NT2/D1 (cell line): Measurements from ENCODE around the gene TRMT11.
"Not testable (repeated sequence)": the region's sequence is repeated elsewhere in the genome, so short reads cannot be mapped to it uniquely, and the experiment has no call there.

ENCODE experiments used
- DNase-seq: peaks from one replicate; pipeline ENCODE4 v3.0.0-alpha.2; 2011; ENCODE audit warnings: low read depth, low spot score
- H3K27me3 ChIP-seq: 2 replicates; pipeline ENCODE4 v1.6.0; 2011; ENCODE audit warnings: mild to moderate bottlenecking; ENCODE audit not compliant: insufficient read length, insufficient read depth
- H3K36me3 ChIP-seq: 2 replicates; pipeline ENCODE4 v1.6.1; 2011; ENCODE audit warnings: mild to moderate bottlenecking, low read length, mixed read lengths; ENCODE audit not compliant: insufficient read depth, insufficient read length
- H3K4me1 ChIP-seq: 2 replicates; pipeline ENCODE4 v1.5.1; 2011; ENCODE audit not compliant: insufficient read depth, insufficient read length
- H3K4me3 ChIP-seq: 2 replicates; pipeline ENCODE4 v1.5.1; 2011; ENCODE audit warnings: low read depth; ENCODE audit not compliant: insufficient read length
- H3K9ac ChIP-seq: 2 replicates; pipeline ENCODE4 v1.6.0; 2011; ENCODE audit warnings: low read depth; ENCODE audit not compliant: insufficient read length
- H3K9me3 ChIP-seq: 2 replicates; pipeline ENCODE4 v1.5.1; 2011; ENCODE audit warnings: mild to moderate bottlenecking, low read length; ENCODE audit not compliant: insufficient read depth
- SUZ12 ChIP-seq: IDR thresholded peaks from 2 replicates; pipeline ENCODE4 v1.6.1; 2011; ENCODE audit not compliant: insufficient read length, insufficient read depth; ENCODE audit errors: extremely low read depth
- YY1 ChIP-seq: IDR thresholded peaks from 2 replicates; pipeline ENCODE4 v1.6.1; 2011; ENCODE audit not compliant: insufficient read length, insufficient read depth
- ZNF274 ChIP-seq: IDR thresholded peaks from 2 replicates; pipeline ENCODE4 v1.6.1; 2011; ENCODE audit warnings: mild to moderate bottlenecking, low read depth, low read length

The TRMT11 gene

DNA sequence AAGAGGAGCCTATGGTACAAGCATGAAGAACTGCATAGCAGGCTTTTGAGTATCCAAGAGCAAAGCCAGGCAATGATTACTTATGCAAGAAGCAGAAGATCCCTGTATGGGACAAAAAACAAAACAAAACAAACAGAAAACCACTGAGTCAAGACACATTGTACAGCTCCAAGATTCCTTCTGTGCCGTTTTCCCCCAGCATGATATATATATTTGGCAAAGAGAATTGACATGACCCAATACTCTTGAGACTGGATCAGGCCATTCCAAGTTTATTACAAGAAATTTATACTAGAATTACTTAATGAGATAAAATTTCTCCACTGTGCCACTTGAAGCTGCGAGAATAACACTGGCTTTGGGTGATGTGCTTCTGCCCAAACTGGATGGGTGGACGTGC lies 65.5 kb downstream of the TRMT11 start:
- DNase-seq, result no peak
- no peak for TF ChIP-seq ZNF274
- no peaks in the 10 kb centered on the region for H3K27me3 ChIP-seq
- no peak overlapping the region for H3K9ac ChIP-seq
- peaks cover 31% of the 10 kb centered on the region for H3K36me3 ChIP-seq
- no peaks in the 10 kb centered on the region for H3K4me1 ChIP-seq
- H3K4me3 ChIP-seq, result no peak overlapping the region
- H3K9me3 ChIP-seq, result no peaks in the 10 kb centered on the region

DNA sequence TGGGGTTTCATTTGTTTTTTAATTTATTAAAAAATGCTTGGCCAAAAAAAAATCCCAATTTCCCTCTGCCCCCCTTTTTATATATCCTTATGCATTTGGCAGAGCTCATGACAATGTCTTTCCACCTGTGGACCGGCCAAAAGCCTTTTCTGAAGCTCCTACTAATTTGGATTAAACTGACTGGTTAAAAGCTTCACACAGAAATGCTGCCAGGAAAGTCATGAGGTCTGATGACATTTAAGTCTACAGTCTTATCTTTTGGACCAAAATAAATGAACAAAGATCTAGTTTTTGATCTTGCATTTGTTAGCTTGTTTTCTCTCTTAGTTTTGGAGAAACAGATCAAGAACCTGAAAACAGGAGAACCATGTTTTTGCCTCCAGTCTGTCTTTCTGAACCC lies 66.1 kb downstream of the TRMT11 start:
- Histone ChIP-seq H3K36me3 (peaks cover 25% of the 10 kb centered on the region), H3K9me3 (no peaks in the 10 kb centered on the region), H3K27me3 (no peaks in the 10 kb centered on the region), H3K4me3 (no peak overlapping the region), H3K4me1 (no peaks in the 10 kb centered on the region), H3K9ac (no peak overlapping the region)
- no peak for TF ChIP-seq YY1
- TF ChIP-seq SUZ12, result no peak
- TF ChIP-seq ZNF274, result no peak
- no peak for DNase-seq

DNA sequence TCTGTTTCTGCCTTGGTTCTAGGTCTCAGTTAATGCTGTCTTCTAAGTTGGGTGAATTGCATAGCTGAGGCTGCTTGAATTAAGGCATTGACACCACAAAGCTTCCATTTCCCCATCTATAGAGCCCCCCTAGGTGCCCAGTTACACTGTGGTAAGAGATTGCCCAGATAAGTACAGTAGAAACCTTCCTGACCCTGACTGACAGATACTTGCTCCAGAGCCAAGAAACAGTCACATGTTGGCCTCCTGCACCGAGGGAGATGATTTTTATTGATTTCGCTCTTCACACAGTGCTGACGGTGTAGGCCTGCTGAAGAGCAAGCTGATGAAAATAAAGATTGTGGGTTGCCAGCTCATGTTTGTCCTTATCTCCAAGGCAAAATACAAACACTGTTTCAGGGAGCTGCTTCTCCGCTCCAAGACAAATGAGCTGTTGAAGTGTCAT lies 67.9 kb downstream of the TRMT11 start:
- no peak for TF ChIP-seq SUZ12
- TF ChIP-seq ZNF274, result no peak
- TF ChIP-seq YY1, result no peak
- H3K9me3 ChIP-seq, result no peaks in the 10 kb centered on the region
- no peaks in the 10 kb centered on the region for H3K4me1 ChIP-seq
- no peak overlapping the region for H3K4me3 ChIP-seq
- H3K9ac ChIP-seq, result no peak overlapping the region
- H3K36me3 ChIP-seq, result peaks cover 10% of the 10 kb centered on the region
- no peaks in the 10 kb centered on the region for H3K27me3 ChIP-seq
- DNase-seq, result no peak

DNA sequence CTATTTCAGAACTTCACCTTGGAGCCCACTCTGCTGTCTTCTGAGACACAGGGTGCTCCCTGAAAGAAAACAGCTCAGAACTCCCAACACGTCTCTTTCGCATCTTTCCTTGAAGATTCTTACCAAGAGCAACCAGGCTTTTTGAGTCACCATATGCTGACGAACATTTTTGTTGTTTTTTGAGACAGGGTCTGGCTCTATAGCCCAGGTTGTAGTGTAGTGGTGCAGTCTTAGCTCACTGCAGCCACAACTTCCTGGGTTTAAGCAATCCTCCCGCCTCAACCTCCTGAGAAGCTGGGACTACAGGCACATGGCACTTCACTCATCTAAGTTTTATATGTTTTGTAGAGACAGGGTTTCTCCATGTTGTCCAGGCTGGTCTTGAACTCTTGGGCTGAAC lies 68.5 kb downstream of the TRMT11 start:
- Histone ChIP-seq H3K4me1 (no peaks in the 10 kb centered on the region), H3K36me3 (peaks cover 10% of the 10 kb centered on the region), H3K9me3 (no peaks in the 10 kb centered on the region), H3K9ac (no peak overlapping the region), H3K4me3 (no peak overlapping the region), H3K27me3 (no peaks in the 10 kb centered on the region)
- no peak for DNase-seq
- TF ChIP-seq SUZ12 (no peak), ZNF274 (no peak), YY1 (no peak)

DNA sequence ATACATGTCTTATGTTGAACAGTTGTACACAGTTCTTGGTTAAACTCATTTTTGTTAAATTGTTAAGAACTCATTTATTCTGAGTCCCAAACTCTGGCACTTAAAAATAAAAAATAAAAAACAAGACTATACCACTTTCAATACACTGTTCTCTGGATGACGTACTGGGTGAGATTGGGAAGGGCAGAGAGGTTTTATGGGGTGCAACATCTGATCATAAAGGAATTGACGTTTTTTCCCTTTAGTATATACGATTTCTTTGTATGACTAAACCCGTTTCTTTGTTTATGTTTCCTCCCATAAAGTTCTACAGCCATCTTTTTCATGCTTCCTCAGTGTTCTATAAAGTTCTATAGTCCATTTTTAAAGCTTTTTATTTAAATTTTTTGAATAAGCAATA lies 69.1 kb downstream of the TRMT11 start:
- no peaks in the 10 kb centered on the region for H3K9me3 ChIP-seq
- H3K4me3 ChIP-seq, result no peak overlapping the region
- H3K36me3 ChIP-seq, result peaks cover 16% of the 10 kb centered on the region
- H3K9ac ChIP-seq, result no peak overlapping the region
- DNase-seq, result no peak
- TF ChIP-seq SUZ12, result no peak
- no peak for TF ChIP-seq YY1
- no peak for TF ChIP-seq ZNF274
- no peaks in the 10 kb centered on the region for H3K4me1 ChIP-seq
- H3K27me3 ChIP-seq, result no peaks in the 10 kb centered on the region

DNA sequence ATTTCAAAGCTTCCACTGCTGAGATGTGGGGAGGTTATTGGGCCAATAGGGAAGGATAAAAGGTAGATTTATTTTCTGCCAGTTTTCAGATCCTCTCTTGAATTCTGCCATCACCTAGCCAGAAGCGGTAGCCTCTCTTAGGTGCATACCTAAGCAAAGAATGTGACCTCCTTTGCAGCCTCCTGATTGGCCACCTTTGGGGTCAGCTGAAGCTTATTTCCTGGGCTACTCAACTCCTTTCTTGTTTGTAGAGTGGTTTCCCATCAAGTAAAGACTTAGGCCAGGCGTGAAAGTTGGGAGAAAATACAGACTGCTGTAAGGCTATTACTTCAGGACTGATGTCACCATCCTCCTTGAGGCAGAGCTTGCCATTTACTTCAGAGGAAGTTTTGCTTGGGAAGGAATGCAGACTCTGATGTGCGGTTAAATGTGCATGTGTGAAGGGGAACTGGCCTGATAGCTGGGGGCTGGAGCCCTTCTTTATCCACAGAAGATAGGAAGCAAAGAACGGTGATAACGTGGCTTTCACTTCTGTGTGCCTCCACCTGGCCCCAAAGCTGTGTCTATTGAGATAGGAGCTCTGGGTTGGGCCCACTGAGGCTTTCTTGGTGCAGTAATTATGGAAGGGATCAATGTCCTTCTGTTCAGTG lies 70.1 kb downstream of the TRMT11 start:
- Histone ChIP-seq H3K4me3 (no peak overlapping the region), H3K9me3 (no peaks in the 10 kb centered on the region), H3K36me3 (peaks cover 17% of the 10 kb centered on the region), H3K9ac (no peak overlapping the region), H3K4me1 (no peaks in the 10 kb centered on the region), H3K27me3 (no peaks in the 10 kb centered on the region)
- no peak for DNase-seq
- TF ChIP-seq YY1 (no peak), SUZ12 (no peak), ZNF274 (no peak)

DNA sequence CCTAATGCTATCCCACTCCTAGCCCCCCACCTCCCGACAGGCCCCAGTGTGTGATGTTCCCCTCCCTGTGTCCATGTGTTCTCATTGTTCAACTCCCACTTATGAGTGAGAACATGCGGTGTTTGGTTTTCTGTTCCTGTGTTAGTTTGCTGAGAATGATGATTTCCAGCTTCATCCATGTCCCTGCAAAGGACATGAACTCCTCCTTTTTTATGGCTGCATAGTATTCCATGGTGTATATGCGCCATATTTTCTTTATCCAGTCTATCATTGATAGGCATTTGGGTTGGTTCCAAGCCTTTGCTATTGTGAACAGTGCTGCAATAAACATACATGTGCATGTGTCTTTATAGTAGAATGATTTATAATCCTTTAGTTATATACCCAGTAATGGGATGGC lies 71.7 kb downstream of the TRMT11 start:
- not testable (repeated sequence) for H3K27me3 ChIP-seq, DNase-seq, H3K9me3 ChIP-seq, H3K9ac ChIP-seq, H3K4me1 ChIP-seq, H3K4me3 ChIP-seq
- peaks cover 12% of the 10 kb centered on the region for H3K36me3 ChIP-seq

DNA sequence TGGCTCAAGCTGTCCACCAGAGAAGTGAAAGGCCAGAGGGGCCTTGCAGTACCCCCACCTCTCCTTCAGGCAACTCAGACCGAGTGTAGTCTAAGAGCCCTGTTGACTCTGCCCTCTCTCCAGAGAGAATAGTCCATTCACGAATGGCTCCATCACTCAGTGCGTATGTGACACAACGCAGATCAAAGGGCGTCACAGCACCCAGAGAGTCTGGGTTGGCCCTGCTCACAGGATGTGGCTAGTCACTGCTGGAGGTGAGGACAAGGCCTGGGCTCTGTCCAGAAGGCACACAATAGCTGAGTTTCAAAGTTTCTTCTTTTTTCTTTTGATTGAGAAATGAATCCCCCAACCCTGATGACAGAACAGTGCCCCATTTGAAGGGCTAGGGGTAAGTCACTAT lies 74.1 kb downstream of the TRMT11 start:
- no peak for DNase-seq

More for the DNA sequence above, 74.1 kb downstream of the TRMT11 start:
- Histone ChIP-seq H3K4me1 (no peaks in the 10 kb centered on the region), H3K4me3 (no peak overlapping the region), H3K36me3 (peaks cover 10% of the 10 kb centered on the region), H3K9me3 (no peaks in the 10 kb centered on the region), H3K27me3 (no peaks in the 10 kb centered on the region), H3K9ac (no peak overlapping the region)
- TF ChIP-seq SUZ12 (no peak), ZNF274 (no peak), YY1 (no peak)
